ENCODE measurements around the gene RYR2.

GRCh38 chr1:237852342-237852741, 810.4 kb downstream of the RYR2 start:
- TF ChIP-seq CTCF (IDR thresholded peaks at IDR 0.05) (no peak), POLR2A (IDR thresholded peaks at IDR 0.05) (no peak), POLR2AphosphoS5 (IDR thresholded peaks at IDR 0.05) (no peak), EP300 (IDR thresholded peaks at IDR 0.05) (no peak)
